Uterus (tissue), 4 donors: ENCODE measurements around the gene ANKRD55. TPM values are rescaled to one million over a fixed set of nuclear protein-coding genes. Genes with fewer than 3 reads are reported as not detected.
"Not testable (repeated sequence)": the region's sequence is repeated elsewhere in the genome, so short reads cannot be mapped to it uniquely, and the experiment has no call there.

Experiments
- DNase-seq, 2 donors: peaks; one replicate each; pipeline ENCODE4 v3.0.0-alpha.2; 2019 to 2020
- H3K27ac ChIP-seq, 2 donors: fragments of 200-600 bp; sonication (generic); 1 replicate in 1 of 2; 2 replicates in 1 of 2; pipeline ENCODE4 v1.5.1; 2016 to 2018
- H3K27me3 ChIP-seq, 2 donors: fragments of 200-600 bp; sonication (generic); one replicate each; pipeline ENCODE4 v1.5.1; 2018 to 2019; ENCODE audit warnings: control low read depth in 1 of 2
- H3K36me3 ChIP-seq, 2 donors: fragments of 200-600 bp; sonication (generic); one replicate each; pipeline ENCODE4 v1.5.1; 2019; ENCODE audit warnings: control low read depth in 1 of 2
- H3K4me1 ChIP-seq, 2 donors: fragments of 200-600 bp; sonication (generic); one replicate each; pipeline ENCODE4 v1.5.1; 2018 to 2019; ENCODE audit warnings: control low read depth in 1 of 2
- H3K4me3 ChIP-seq, 2 donors: fragments of 200-600 bp; sonication (generic); 1 replicate in 1 of 2; 2 replicates in 1 of 2; pipeline ENCODE4 v1.5.1; 2018 to 2019; ENCODE audit warnings: mild to moderate bottlenecking in 1 of 2
- H3K9me3 ChIP-seq, 2 donors: fragments of 200-600 bp; sonication (generic); one replicate each; pipeline ENCODE4 v1.5.1; 2019; ENCODE audit warnings: control low read depth in 1 of 2
- POLR2A ChIP-seq, 2 donors: fragments of 450-650 bp; IDR thresholded peaks; one replicate each; pipeline ENCODE4 v1.6.1; 2016; ENCODE audit warnings: antibody characterized with exemption in 2 of 2, mild to moderate bottlenecking in 1 of 2, moderate library complexity in 1 of 2
- intact Hi-C: fragments of 100-400 bp; cut with DNase I; formaldehyde crosslinking; loops from one replicate; pipeline ENCODE4 v1.15.1; 2023; ENCODE audit warnings: low total_unique reads
- total RNA-seq, 4 donors: library from RNA; depleted of rRNA in 3 of 4; stranded (reverse); fragments of >200 nt in 3 of 4; gene quantifications; one replicate each; pipeline versions ENCODE4 v1.1.0 to v1.2.4, GENCODE V29; 2014 to 2023
- TF ChIP-seq, protein P1 (sequence below), 4 experiments: fragments of 200-600 bp in 2 of 4; fragments of 450-650 bp in 2 of 4; sonication (generic) in 2 of 4; IDR thresholded peaks; one replicate each; pipeline ENCODE4 v1.5.1; 2016 to 2019; ENCODE audit warnings: antibody characterized with exemption in 4 of 4, mild to moderate bottlenecking in 2 of 4, moderate library complexity in 1 of 4
- donor health status: DM: yes; HTN: yes; CAD: no.

Gene ANKRD55
- total RNA-seq, 4 donors from 2014 or later, result 0.55 TPM; not detected in 3

DNA sequence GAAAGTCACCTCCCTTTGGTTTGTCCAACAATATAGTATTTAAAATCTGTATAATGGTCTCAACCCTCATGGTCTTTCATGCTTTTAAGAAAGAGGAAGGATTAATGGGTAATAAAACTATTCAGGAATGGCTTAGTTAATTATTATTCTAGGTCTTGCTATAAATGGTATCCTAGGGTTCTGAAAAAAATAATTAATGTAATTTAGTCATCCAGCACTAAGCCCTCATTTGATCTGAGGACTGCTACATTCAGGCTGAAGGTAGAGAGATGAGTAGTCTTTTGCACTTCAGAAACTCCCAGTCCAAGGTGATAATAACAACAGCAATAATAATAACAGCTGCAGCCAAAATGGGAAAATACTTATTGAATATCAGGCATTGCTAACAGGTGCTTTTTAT lies 2.6 kb downstream of the ANKRD55 start:
- H3K4me3 ChIP-seq, result no peak overlapping the region
- H3K36me3 ChIP-seq, result no peaks in the 10 kb centered on the region
- no peaks in the 10 kb centered on the region for H3K9me3 ChIP-seq
- DNase-seq, result no peak
- H3K4me1 ChIP-seq, result no peaks in the 10 kb centered on the region
- intact Hi-C loops, result no loop called here
- no peak overlapping the region for H3K27ac ChIP-seq
- no peaks in the 10 kb centered on the region for H3K27me3 ChIP-seq
- TF ChIP-seq, protein P1, sequence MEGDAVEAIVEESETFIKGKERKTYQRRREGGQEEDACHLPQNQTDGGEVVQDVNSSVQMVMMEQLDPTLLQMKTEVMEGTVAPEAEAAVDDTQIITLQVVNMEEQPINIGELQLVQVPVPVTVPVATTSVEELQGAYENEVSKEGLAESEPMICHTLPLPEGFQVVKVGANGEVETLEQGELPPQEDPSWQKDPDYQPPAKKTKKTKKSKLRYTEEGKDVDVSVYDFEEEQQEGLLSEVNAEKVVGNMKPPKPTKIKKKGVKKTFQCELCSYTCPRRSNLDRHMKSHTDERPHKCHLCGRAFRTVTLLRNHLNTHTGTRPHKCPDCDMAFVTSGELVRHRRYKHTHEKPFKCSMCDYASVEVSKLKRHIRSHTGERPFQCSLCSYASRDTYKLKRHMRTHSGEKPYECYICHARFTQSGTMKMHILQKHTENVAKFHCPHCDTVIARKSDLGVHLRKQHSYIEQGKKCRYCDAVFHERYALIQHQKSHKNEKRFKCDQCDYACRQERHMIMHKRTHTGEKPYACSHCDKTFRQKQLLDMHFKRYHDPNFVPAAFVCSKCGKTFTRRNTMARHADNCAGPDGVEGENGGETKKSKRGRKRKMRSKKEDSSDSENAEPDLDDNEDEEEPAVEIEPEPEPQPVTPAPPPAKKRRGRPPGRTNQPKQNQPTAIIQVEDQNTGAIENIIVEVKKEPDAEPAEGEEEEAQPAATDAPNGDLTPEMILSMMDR (IDR thresholded peaks at IDR 0.05), result no peak
- no peak for TF ChIP-seq POLR2A (IDR thresholded peaks at IDR 0.05)

DNA sequence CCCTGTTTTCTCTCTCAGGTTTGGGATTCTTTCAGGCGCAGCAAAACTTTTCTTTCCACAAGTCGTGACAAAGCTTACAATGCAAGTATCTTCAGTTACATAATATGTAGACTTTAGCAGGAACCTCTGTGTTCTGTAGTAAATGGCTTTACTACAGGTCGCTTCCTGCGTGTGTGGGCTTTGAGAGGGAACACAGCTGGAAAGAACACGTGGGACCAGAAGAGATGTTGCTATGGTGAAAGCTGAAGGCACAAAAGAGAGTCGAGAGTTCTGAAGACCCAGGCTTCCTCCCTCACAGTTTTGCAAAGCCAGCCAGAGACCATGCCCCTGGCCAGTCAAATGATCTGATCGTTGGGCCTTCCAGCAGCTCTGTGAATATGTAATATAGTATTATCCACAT lies 4.0 kb downstream of the ANKRD55 start:
- TF ChIP-seq POLR2A (IDR thresholded peaks at IDR 0.05), result no peak
- no peaks in the 10 kb centered on the region for H3K4me1 ChIP-seq
- no peak overlapping the region for H3K27ac ChIP-seq
- intact Hi-C loops, result no loop called here
- no peak for DNase-seq
- H3K9me3 ChIP-seq, result no peaks in the 10 kb centered on the region
- H3K36me3 ChIP-seq, result no peaks in the 10 kb centered on the region
- H3K4me3 ChIP-seq, result no peak overlapping the region
- H3K27me3 ChIP-seq, result no peaks in the 10 kb centered on the region

DNA sequence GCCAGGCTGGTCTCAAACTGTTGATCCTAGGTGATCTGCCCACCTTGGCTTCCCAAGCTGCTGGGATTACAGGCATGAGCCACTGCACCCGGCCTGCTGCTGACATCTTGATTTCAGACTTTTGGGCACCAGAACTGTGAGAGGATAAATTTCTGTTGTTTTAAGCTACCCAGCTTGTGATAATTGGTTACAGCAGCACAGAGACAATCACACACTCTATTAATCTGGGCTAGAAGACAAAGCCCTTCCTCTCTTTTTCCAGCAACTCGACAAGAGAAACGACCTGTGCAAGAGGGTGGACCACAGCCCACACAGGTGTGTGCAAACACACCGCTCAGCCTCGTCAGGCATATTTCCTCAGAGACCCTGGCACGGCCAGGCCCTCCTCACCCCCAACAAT lies 4.5 kb downstream of the ANKRD55 start:
- H3K4me3 ChIP-seq, result no peak overlapping the region
- no peak overlapping the region for H3K27ac ChIP-seq
- H3K4me1 ChIP-seq, result no peaks in the 10 kb centered on the region
- TF ChIP-seq POLR2A (IDR thresholded peaks at IDR 0.05), result no peak
- TF ChIP-seq, protein P1 (IDR thresholded peaks at IDR 0.05), result no peak
- H3K9me3 ChIP-seq, result no peaks in the 10 kb centered on the region
- intact Hi-C loops, result no loop called here
- H3K27me3 ChIP-seq, result no peaks in the 10 kb centered on the region
- DNase-seq, result no peak
- no peaks in the 10 kb centered on the region for H3K36me3 ChIP-seq

DNA sequence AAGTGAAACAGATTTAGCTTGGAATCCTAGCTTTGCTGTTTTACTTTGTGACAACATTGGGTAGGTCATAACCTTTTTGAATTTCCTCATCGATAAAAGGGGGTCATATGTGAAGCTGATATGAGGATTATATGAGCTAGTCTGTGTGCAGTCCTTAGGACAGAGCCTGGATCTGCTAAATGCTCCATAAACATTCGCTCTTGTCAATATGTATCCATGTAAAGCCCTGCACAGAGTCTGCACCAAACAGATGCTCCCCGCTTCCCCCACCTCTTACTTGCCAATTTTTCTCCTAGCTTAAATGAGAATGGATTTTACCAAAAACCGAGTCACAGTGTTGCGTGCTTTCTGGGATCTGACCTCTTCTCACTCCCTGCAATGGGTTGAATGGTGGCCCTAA lies 5.4 kb downstream of the ANKRD55 start:
- Histone ChIP-seq H3K27ac (no peak overlapping the region), H3K9me3 (no peaks in the 10 kb centered on the region), H3K4me3 (no peak overlapping the region), H3K36me3 (no peaks in the 10 kb centered on the region), H3K4me1 (no peaks in the 10 kb centered on the region), H3K27me3 (no peaks in the 10 kb centered on the region)
- intact Hi-C loops, result no loop called here
- no peak for DNase-seq
- no peak for TF ChIP-seq POLR2A (IDR thresholded peaks at IDR 0.05)

DNA sequence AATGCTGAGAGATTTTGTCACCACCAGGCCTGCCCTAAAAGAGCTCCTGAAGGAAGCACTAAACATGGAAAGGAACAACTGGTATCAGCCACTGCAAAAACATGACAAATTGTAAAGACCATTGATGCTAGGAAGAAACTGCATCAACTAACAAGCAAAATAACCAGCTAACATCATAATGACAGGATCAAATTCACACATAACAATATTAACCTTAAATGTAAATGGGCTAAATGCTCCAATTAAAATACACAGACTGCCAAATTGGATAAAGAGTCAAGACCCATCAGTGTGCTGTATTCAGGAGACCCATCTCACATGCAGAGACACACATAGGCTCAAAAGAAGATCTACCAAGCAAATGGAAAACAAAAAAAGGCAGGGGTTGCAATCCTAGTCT lies 9.8 kb downstream of the ANKRD55 start:
- DNase-seq, H3K4me1 ChIP-seq, H3K27ac ChIP-seq, H3K4me3 ChIP-seq, H3K36me3 ChIP-seq, intact Hi-C loops, H3K9me3 ChIP-seq, H3K27me3 ChIP-seq: not testable (repeated sequence)

DNA sequence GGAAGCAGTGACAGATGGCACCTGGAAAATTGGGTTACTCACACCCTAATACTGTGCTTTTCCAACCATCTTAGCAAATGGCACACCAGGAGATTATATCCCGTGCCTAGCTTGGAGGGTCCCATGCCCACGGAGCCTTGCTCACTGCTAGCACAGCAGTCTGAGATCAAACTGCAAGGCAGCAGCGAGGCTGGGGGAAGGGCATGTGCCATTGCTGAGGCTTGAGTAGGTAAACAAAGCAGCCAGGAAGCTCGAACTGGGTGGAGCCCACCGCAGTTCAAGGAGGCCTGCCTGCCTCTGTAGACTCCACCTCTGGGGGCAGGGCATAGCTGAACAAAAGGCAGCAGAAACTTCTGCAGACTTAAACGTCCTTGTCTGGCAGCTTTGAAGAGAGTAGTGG lies 11.5 kb downstream of the ANKRD55 start:
- H3K4me1 ChIP-seq, H3K27ac ChIP-seq, DNase-seq, H3K27me3 ChIP-seq, H3K4me3 ChIP-seq, H3K36me3 ChIP-seq, intact Hi-C loops, H3K9me3 ChIP-seq: not testable (repeated sequence)

DNA sequence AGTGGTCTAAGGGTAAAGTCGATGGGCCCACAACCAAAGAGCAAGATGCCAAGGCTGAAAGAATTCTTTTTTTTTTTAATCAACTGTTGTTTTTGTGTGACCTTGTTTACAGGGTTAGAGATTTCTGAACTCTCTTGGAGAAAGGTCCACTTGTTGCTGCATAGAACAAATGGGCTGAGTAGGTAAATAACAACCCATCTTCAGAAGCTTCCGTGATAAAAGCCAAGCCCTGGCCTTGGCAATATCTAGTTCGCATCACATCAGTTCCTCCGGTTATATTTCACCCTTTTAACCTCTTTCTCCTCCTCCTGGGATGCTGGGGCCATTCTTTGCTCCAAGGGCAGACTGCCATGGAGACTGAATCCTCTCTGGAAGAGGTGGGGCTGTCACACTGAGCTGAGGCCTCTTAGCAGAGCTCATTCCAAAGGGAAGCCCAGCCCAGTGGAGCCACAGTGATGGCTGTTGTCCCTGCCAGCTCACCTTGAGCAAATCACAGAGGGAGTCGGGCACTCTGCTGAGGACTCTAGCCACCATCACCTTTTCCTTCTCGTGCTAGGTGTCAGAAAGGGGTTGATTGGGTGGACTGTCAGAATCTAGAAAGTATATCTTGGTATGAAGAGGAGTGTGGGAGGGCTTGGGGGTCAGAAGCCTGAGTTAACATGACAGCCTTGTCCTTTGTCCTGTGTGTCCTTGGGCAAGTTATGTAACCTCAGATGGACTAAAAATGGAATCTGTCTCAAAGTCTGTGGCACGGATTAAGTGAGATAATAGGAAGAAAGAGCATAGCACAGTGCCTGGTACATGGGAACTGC lies 17.9 kb downstream of the ANKRD55 start:
- peaks cover 0 to 5% of the 10 kb centered on the region in 2 donors for H3K9me3 ChIP-seq
- TF ChIP-seq, protein P1 (IDR thresholded peaks at IDR 0.05), result no peak
- no peak for TF ChIP-seq POLR2A (IDR thresholded peaks at IDR 0.05)
- no peaks in the 10 kb centered on the region for H3K27me3 ChIP-seq
- no peaks in the 10 kb centered on the region for H3K4me1 ChIP-seq
- no peak overlapping the region for H3K4me3 ChIP-seq
- H3K36me3 ChIP-seq, result no peaks in the 10 kb centered on the region
- intact Hi-C loops, result no loop called here
- no peak overlapping the region for H3K27ac ChIP-seq
- no peak for DNase-seq

DNA sequence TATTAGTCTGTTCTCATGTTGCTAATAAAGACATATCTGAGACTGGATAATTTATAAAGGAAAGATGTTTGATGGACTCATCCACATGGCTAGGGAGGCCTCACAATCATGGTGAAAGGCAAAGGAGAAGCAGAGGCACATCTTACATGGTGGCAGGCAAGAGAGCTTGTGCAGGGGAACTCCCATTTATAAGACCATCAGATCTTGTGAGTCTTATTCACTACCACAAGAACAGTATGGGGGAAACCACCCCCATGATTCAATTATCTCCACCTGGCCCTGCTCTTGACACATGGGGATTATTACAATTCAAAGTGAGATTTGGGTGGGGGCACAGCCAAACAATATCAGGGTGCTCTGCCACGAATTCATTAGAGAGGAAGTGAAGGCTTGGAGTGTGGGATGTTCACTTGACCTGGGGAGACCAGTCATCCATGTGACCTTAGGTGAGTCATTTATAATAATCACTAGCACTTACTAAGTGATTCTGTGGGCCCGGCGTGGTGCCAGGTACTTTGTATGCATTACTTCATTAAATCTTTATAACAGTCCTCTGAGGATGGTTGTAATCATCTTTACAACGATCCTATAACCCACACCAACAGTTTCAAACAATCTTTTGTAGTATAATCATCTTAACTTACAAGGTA lies 19.1 kb downstream of the ANKRD55 start:
- DNase-seq, intact Hi-C loops, H3K36me3 ChIP-seq, H3K4me1 ChIP-seq, H3K27ac ChIP-seq, H3K9me3 ChIP-seq, H3K27me3 ChIP-seq, H3K4me3 ChIP-seq: not testable (repeated sequence)
